SKM-1 (cell line): ENCODE data around the gene DDX21.
"Not testable (repeated sequence)": the region's sequence is repeated elsewhere in the genome, so short reads cannot be mapped to it uniquely, and the experiment has no call there.

Source experiments
- DNase-seq: peaks from one replicate; lab custom pipeline; 2025; ENCODE audit not compliant: unreplicated experiment; lab: John Stamatoyannopoulos, UW

Gene DDX21

GRCh38 chr10:68955832-68956532 is at the start of gene DDX21:
Gene DDX21, plus strand, starts transcription at chr10:68956170. Its CDS starts 56 bp downstream, at chr10:68956226.
- peak; percentile 93 for DNase-seq

GRCh38 chr10:68924593-68924992 is 31.4 kb upstream of the DDX21 start:
- no peak for DNase-seq

GRCh38 chr10:68925489-68925888 is 30.5 kb upstream of the DDX21 start:
- DNase-seq, result no peak

- DNase-seq, result not testable (repeated sequence)
Observed at GRCh38 chr10:68929157-68929556, 26.8 kb upstream of the DDX21 start.

GRCh38 chr10:68929888-68930287 is 26.1 kb upstream of the DDX21 start:
- not testable (repeated sequence) for DNase-seq

GRCh38 chr10:68932860-68933259 is 23.1 kb upstream of the DDX21 start:
- DNase-seq, result not testable (repeated sequence)

- no peak for DNase-seq
Observed at GRCh38 chr10:68934994-68935393, 21.0 kb upstream of the DDX21 start.

GRCh38 chr10:68938117-68938516 is 17.9 kb upstream of the DDX21 start:
- DNase-seq, result no peak

GRCh38 chr10:68938884-68939283 is 17.1 kb upstream of the DDX21 start:
- DNase-seq, result no peak

GRCh38 chr10:68940917-68941316 is 15.1 kb upstream of the DDX21 start:
- DNase-seq, result not testable (repeated sequence)

GRCh38 chr10:68950598-68950997 is 5.4 kb upstream of the DDX21 start:
- DNase-seq, result no peak

GRCh38 chr10:68954904-68955303 is 1.1 kb upstream of the DDX21 start:
- no peak for DNase-seq

- DNase-seq, result no peak
Observed at GRCh38 chr10:68955355-68955831, 577 bp upstream of the DDX21 start.

GRCh38 chr10:68957284-68957615 is 1.3 kb downstream of the DDX21 start:
- DNase-seq, result no peak

- DNase-seq, result no peak
Observed at GRCh38 chr10:68957654-68958053, 1.7 kb downstream of the DDX21 start.

GRCh38 chr10:68959695-68960527 is 3.9 kb downstream of the DDX21 start:
- DNase-seq, result no peak

GRCh38 chr10:68963151-68963550 is 7.2 kb downstream of the DDX21 start:
- DNase-seq, result no peak

- DNase-seq, result no peak
Observed at GRCh38 chr10:68973975-68974374, 18.0 kb downstream of the DDX21 start.

- DNase-seq, result not testable (repeated sequence)
Observed at GRCh38 chr10:68975936-68976473, 20.0 kb downstream of the DDX21 start.

- DNase-seq, result not testable (repeated sequence)
Observed at GRCh38 chr10:68979738-68980137, 23.8 kb downstream of the DDX21 start.

GRCh38 chr10:68981074-68981473 is 25.1 kb downstream of the DDX21 start:
- DNase-seq, result no peak

- DNase-seq, result no peak
Observed at GRCh38 chr10:68982389-68982788, 26.4 kb downstream of the DDX21 start.
